GM10266 (cell line): ENCODE measurements around the gene ARMC2.

Experiments used
- DNase-seq: peaks from one replicate; pipeline ENCODE4 v3.0.0; 2012; ENCODE audit errors: extremely low spot score
- CTCF ChIP-seq: IDR thresholded peaks from 2 replicates; pipeline ENCODE4 v1.5.1; 2012; ENCODE audit warnings: mild to moderate bottlenecking, low read depth; ENCODE audit not compliant: control insufficient read depth, insufficient read depth; ENCODE audit errors: missing control alignments

Gene ARMC2

GRCh38 chr6:108960601-108961000, 112.4 kb downstream of the ARMC2 start:
- TF ChIP-seq CTCF: no peak
- DNase-seq: no peak

- no peak for DNase-seq
- TF ChIP-seq CTCF: no peak
These were observed 112.9 kb downstream of the ARMC2 start for GRCh38 chr6:108961077-108961476.

GRCh38 chr6:108961985-108962384, 113.8 kb downstream of the ARMC2 start:
- TF ChIP-seq CTCF: no peak

GRCh38 chr6:108966251-108966650, 118.0 kb downstream of the ARMC2 start:
- no peak for DNase-seq
- no peak for TF ChIP-seq CTCF

More at GRCh38 chr6:108961985-108962384, 113.8 kb downstream of the ARMC2 start:
- no peak for DNase-seq

- no peak for TF ChIP-seq CTCF
- no peak for DNase-seq
These were observed 118.9 kb downstream of the ARMC2 start for GRCh38 chr6:108966855-108967755.

- no peak for DNase-seq
These were observed 120.4 kb downstream of the ARMC2 start for GRCh38 chr6:108968325-108969316.

More at GRCh38 chr6:108968325-108969316, 120.4 kb downstream of the ARMC2 start:
- TF ChIP-seq CTCF: no peak
